Adipose tissue (tissue), 3 donors: Measurements from ENCODE around the gene MYO3B. TPM values are rescaled to one million over a fixed set of nuclear protein-coding genes. Genes with fewer than 3 reads are reported as not detected.

Source experiments
- H3K27ac ChIP-seq: one replicate; pipeline ENCODE4 v1.5.1; 2013; ENCODE audit warnings: low read depth, low read length
- WGBS, 3 donors: extraction: QIAGEN DNeasy Blood & Tissue Kit; methylation state at CpG; one replicate each; pipeline ENCODE4 v1.1.7; 2013; 5-methylcytosine and 5-hydroxymethylcytosine counted together
- polyA plus RNA-seq, 3 donors: library from polyadenylated mRNA; stranded (reverse); fragments of 200-250 nt; gene quantifications; one replicate each; pipeline ENCODE4 v1.2.3, GENCODE V29; 2013
- donor health status: healthy with polysubstance abuse.
- donor health status: Bipolar disorder and iron deficiency.
- donor health status: healthy.

The MYO3B gene
- polyA plus RNA-seq = under 1 TPM in 2 of 3 donors, not detected in 1; 0.01 to 0.28 TPM

- 63 to 80% (median 73%) methylated on average over 3 of the region's 3 CpGs for WGBS, 3 donors
Measured at GRCh38 chr2:170177950-170178781, at the start of gene MYO3B. Gene MYO3B, plus strand, starts transcription at chr2:170178147. Its CDS starts 141 bp downstream, at chr2:170178288.

GRCh38 chr2:170139276-170139967, 38.5 kb upstream of the MYO3B start:
- no peak overlapping the region for H3K27ac ChIP-seq
- WGBS, 3 donors = 80 to 86% (median 85%) methylated on average over 9 of the region's 9 CpGs

More at GRCh38 chr2:170177950-170178781, at the start of gene MYO3B:
- no peak within 1 kb of the TSS for H3K27ac ChIP-seq

GRCh38 chr2:170140561-170140960, 37.4 kb upstream of the MYO3B start:
- 83 to 95% (median 90%) methylated on average over 5 of the region's 5 CpGs for WGBS, 3 donors
- H3K27ac ChIP-seq = no peak overlapping the region

GRCh38 chr2:170141865-170142264, 36.1 kb upstream of the MYO3B start:
- 71 to 81% (median 76%) methylated on average over 12 of the region's 12 CpGs for WGBS, 3 donors
- H3K27ac ChIP-seq = no peak overlapping the region

- H3K27ac ChIP-seq = no peak overlapping the region
- WGBS, 3 donors = 64 to 68% (median 68%) methylated on average over 7 of the region's 7 CpGs
Measured at GRCh38 chr2:170142502-170142901, 35.4 kb upstream of the MYO3B start.

GRCh38 chr2:170143045-170143717, 34.8 kb upstream of the MYO3B start:
- WGBS, 3 donors = 54 to 86% (median 78%) methylated on average over 4 of the region's 4 CpGs
- no peak overlapping the region for H3K27ac ChIP-seq

- 57 to 73% (median 72%) methylated on average over 4 of the region's 4 CpGs for WGBS, 3 donors
- no peak overlapping the region for H3K27ac ChIP-seq
Measured at GRCh38 chr2:170144761-170145160, 33.2 kb upstream of the MYO3B start.

- 69 to 87% (median 69%) methylated on average over 1 of the region's 1 CpG for WGBS, 3 donors
- no peak overlapping the region for H3K27ac ChIP-seq
Measured at GRCh38 chr2:170145191-170145590, 32.8 kb upstream of the MYO3B start.

GRCh38 chr2:170145675-170146432, 32.1 kb upstream of the MYO3B start:
- H3K27ac ChIP-seq = no peak overlapping the region
- 69 to 72% (median 70%) methylated on average over 7 of the region's 7 CpGs for WGBS, 3 donors

GRCh38 chr2:170146784-170147183, 31.2 kb upstream of the MYO3B start:
- 62 to 79% (median 63%) methylated on average over 4 of the region's 4 CpGs for WGBS, 3 donors
- H3K27ac ChIP-seq = no peak overlapping the region

- H3K27ac ChIP-seq = no peak overlapping the region
- WGBS, 3 donors = 77 to 92% (median 91%) methylated on average over 3 of the region's 3 CpGs
Measured at GRCh38 chr2:170147576-170147975, 30.4 kb upstream of the MYO3B start.

- H3K27ac ChIP-seq = no peak overlapping the region
Measured at GRCh38 chr2:170148161-170148560, 29.8 kb upstream of the MYO3B start.

GRCh38 chr2:170152421-170152820, 25.5 kb upstream of the MYO3B start:
- WGBS, 3 donors = 83 to 95% (median 95%) methylated on average over 1 of the region's 1 CpG
- no peak overlapping the region for H3K27ac ChIP-seq

- no peak overlapping the region for H3K27ac ChIP-seq
- WGBS, 3 donors = 25 to 34% (median 31%) methylated on average over 8 of the region's 8 CpGs
Measured at GRCh38 chr2:170155022-170155722, 22.8 kb upstream of the MYO3B start.

- 61 to 72% (median 64%) methylated on average over 7 of the region's 7 CpGs for WGBS, 3 donors
- H3K27ac ChIP-seq = no peak overlapping the region
Measured at GRCh38 chr2:170155723-170156253, 22.2 kb upstream of the MYO3B start.

GRCh38 chr2:170156592-170156991, 21.4 kb upstream of the MYO3B start:
- H3K27ac ChIP-seq = no peak overlapping the region
- WGBS, 3 donors = 82 to 93% (median 88%) methylated on average over 3 of the region's 3 CpGs

GRCh38 chr2:170157025-170157684, 20.8 kb upstream of the MYO3B start:
- WGBS, 3 donors = 46 to 88% (median 78%) methylated on average over 3 of the region's 3 CpGs
- H3K27ac ChIP-seq = no peak overlapping the region
